ENCODE results near the gene MAGI1. TPM values are rescaled to one million over a fixed set of nuclear protein-coding genes. Genes with fewer than 3 reads are reported as not detected.

MAGI1 gene
- total RNA-seq, 1 donor from 2014 or later = 21.9 TPM

DNA sequence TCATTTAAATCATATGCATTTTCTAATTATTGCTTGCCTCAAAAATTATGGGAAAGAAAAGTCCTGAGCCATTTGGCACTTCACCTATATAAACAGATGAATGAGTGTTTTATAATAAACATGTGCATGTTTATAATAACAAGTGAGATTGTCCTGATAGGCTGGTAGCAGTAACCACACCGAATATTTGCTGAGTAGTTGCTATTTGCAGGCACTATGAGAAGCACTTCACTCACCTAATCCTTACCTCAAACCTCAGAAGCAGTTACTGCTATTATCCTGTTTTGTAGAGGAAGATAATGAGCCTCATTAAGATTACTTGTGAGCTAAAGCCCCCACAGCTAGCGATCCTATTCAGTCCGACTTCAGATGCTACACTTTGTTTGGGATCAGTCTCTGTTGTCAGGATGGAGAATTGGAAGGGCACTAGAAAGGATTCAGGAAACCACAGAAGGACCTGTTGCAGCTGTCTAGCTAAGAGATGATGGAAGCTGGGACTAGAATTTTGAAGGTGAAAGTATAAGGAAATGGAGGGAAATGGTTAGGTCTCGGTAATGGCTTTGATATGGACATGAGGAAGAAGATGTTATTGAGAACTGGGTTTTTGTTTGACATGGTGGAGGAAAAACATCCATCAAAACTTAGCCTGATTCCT lies 28.4 kb upstream of the MAGI1 start:
- DNase-seq (ENCODE audit: extremely low spot score, unreplicated experiment) = no peak
- Mint-ChIP-seq H3K27ac (ENCODE audit: unreplicated experiment) (no peak overlapping the region), H3K9me3 (ENCODE audit: unreplicated experiment) (peaks cover 4% of the 10 kb centered on the region), H3K4me3 (ENCODE audit: unreplicated experiment) (no peak overlapping the region), H3K27me3 (ENCODE audit: unreplicated experiment) (no peaks in the 10 kb centered on the region), H3K4me1 (ENCODE audit: unreplicated experiment) (no peaks in the 10 kb centered on the region), H3K36me3 (ENCODE audit: unreplicated experiment) (no peaks in the 10 kb centered on the region)
- TF ChIP-seq, protein P1, sequence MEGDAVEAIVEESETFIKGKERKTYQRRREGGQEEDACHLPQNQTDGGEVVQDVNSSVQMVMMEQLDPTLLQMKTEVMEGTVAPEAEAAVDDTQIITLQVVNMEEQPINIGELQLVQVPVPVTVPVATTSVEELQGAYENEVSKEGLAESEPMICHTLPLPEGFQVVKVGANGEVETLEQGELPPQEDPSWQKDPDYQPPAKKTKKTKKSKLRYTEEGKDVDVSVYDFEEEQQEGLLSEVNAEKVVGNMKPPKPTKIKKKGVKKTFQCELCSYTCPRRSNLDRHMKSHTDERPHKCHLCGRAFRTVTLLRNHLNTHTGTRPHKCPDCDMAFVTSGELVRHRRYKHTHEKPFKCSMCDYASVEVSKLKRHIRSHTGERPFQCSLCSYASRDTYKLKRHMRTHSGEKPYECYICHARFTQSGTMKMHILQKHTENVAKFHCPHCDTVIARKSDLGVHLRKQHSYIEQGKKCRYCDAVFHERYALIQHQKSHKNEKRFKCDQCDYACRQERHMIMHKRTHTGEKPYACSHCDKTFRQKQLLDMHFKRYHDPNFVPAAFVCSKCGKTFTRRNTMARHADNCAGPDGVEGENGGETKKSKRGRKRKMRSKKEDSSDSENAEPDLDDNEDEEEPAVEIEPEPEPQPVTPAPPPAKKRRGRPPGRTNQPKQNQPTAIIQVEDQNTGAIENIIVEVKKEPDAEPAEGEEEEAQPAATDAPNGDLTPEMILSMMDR (IDR thresholded peaks at IDR 0.05) = no peak

DNA sequence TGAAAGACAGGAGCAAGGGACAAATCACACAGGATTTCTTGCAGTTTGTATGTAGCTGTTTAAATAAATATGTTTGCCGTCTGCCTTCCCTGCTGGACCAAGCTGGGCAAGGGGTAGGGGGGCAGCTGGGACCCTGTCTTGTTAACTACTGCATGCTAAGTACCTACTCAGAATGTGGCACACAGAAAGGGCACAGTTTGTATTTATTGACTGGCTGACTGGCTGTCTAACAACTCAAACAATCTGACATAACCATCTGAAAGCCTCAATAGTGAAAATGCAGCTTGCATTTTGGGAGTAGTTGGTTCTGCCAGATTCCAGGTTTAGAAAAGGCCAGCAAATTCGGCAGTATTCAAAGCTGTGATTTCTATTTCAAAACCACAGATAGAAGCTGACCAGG lies 16.6 kb upstream of the MAGI1 start:
- Mint-ChIP-seq H3K27me3 (ENCODE audit: unreplicated experiment) (no peaks in the 10 kb centered on the region), H3K36me3 (ENCODE audit: unreplicated experiment) (no peaks in the 10 kb centered on the region), H3K27ac (ENCODE audit: unreplicated experiment) (no peak overlapping the region), H3K4me1 (ENCODE audit: unreplicated experiment) (peaks cover 31% of the 10 kb centered on the region), H3K9me3 (ENCODE audit: unreplicated experiment) (peaks cover 5% of the 10 kb centered on the region), H3K4me3 (ENCODE audit: unreplicated experiment) (no peak overlapping the region)
- DNase-seq (ENCODE audit: extremely low spot score, unreplicated experiment) = no peak
- TF ChIP-seq, protein P1 (IDR thresholded peaks at IDR 0.05) = no peak

DNA sequence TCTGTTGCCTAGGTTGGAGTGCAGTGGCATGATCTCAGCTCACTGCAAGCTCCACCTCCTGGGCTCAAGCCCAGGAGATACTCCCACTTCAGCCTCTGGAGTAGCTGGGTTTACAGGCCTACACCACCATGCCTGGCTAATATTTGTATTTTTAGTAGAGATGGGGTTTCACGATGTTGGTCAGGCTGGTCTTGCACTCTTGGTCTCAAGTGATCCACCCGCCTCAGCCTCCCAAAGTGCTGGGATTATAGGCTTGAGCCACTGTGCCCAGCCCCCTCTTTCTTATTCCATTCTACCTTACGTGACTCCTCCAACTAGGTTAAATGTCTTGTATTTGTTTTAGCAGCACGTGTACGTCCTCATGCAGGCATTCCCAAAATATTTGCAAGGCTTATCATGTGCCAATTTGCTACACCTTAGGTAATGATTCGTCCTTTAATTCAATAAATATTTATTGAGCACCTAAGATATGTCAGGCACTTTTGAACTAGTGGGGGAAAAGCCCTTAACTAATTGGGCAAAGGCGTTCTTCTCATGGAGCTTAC lies 14.9 kb upstream of the MAGI1 start:
- H3K4me3 Mint-ChIP-seq (ENCODE audit: unreplicated experiment) = no peak overlapping the region
- H3K27me3 Mint-ChIP-seq (ENCODE audit: unreplicated experiment) = no peaks in the 10 kb centered on the region
- peak overlapping the region; percentile 62 for H3K27ac Mint-ChIP-seq (ENCODE audit: unreplicated experiment)
- TF ChIP-seq, protein P1 (IDR thresholded peaks at IDR 0.05) = no peak
- peaks cover 32% of the 10 kb centered on the region for H3K4me1 Mint-ChIP-seq (ENCODE audit: unreplicated experiment)
- H3K36me3 Mint-ChIP-seq (ENCODE audit: unreplicated experiment) = no peaks in the 10 kb centered on the region
- peaks cover 5% of the 10 kb centered on the region for H3K9me3 Mint-ChIP-seq (ENCODE audit: unreplicated experiment)
- no peak for DNase-seq (ENCODE audit: extremely low spot score, unreplicated experiment)

DNA sequence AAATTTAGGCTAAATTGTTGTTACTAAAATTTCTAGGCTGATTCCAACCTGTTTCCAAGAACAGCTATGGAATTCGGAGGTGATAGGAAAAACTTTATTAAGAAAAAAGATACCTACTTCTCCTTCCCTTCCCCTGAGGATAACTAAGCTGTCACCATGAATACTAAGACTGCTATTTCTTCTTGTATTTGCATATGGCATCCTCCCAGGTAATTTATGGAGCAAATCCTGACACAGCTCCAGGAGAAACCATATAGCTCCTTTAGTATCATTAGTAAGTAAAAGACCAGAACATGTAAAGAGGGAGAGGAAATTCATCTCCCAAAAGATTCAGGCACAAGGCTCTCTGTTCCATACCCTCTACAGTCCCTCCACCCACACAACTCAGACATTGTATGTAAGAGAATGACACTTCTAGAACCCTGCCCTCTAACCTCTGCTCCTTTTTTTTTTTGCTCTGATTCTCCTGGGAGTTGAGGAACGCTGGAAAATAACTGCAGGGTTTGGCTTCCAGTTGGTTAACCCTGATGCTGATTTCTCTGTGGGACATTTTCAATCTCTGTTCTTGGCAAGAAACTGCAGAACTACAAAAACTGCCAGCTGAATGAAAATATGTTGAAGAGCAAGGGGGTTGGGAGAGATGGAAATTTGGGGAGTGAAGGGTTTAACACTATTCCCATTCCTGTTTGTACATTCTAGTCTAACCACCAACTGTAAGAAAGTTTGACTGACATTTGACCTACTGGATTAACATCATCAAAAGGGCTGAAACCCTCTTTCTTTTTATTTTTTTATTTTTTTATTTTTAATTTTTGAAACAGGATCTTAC lies 14.2 kb upstream of the MAGI1 start:
- TF ChIP-seq, protein P1 (IDR thresholded peaks at IDR 0.05) = no peak
- H3K27ac Mint-ChIP-seq (ENCODE audit: unreplicated experiment) = peak overlapping the region; percentile 83

DNA sequence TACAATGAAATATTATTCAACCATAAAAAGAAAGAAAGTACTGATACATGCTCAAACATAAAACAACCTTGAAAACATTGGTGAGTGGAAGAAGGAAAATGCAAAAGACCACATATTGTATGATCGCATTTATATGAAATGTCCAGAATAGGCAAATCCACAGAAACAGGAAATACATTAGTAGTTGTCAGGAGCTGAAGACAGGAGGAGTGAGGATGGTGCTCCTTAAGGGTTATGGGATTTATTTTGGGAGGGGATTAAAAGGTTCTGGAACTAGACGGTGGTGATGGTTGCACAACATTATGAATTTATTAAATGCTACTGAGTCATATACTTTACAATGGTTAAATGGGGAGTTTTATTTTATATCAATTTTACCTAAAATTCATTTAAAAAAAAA lies 12.1 kb upstream of the MAGI1 start:
- TF ChIP-seq, protein P1 (IDR thresholded peaks at IDR 0.05) = no peak
- H3K27ac Mint-ChIP-seq (ENCODE audit: unreplicated experiment) = no peak overlapping the region
- no peaks in the 10 kb centered on the region for H3K27me3 Mint-ChIP-seq (ENCODE audit: unreplicated experiment)
- no peak overlapping the region for H3K4me3 Mint-ChIP-seq (ENCODE audit: unreplicated experiment)
- DNase-seq (ENCODE audit: extremely low spot score, unreplicated experiment) = no peak
- peaks cover 54% of the 10 kb centered on the region for H3K4me1 Mint-ChIP-seq (ENCODE audit: unreplicated experiment)
- no peaks in the 10 kb centered on the region for H3K36me3 Mint-ChIP-seq (ENCODE audit: unreplicated experiment)
- peaks cover 5% of the 10 kb centered on the region for H3K9me3 Mint-ChIP-seq (ENCODE audit: unreplicated experiment)

More for the DNA sequence above, 14.2 kb upstream of the MAGI1 start:
- DNase-seq (ENCODE audit: extremely low spot score, unreplicated experiment) = no peak
- H3K9me3 Mint-ChIP-seq (ENCODE audit: unreplicated experiment) = peaks cover 5% of the 10 kb centered on the region
- no peaks in the 10 kb centered on the region for H3K36me3 Mint-ChIP-seq (ENCODE audit: unreplicated experiment)
- H3K27me3 Mint-ChIP-seq (ENCODE audit: unreplicated experiment) = no peaks in the 10 kb centered on the region
- no peak overlapping the region for H3K4me3 Mint-ChIP-seq (ENCODE audit: unreplicated experiment)
- H3K4me1 Mint-ChIP-seq (ENCODE audit: unreplicated experiment) = peaks cover 37% of the 10 kb centered on the region

Data from osteocyte (in vitro differentiated cells).